HG02981 (cell line): ENCODE data around the gene RASSF1.

ENCODE experiments used
- ATAC-seq: cut with Tn5 transposase; IDR thresholded peaks from one replicate; pipeline ENCODE4 v1.9.1; 2021; ENCODE audit warnings: mild to moderate bottlenecking, moderate library complexity; ENCODE audit not compliant: unreplicated experiment

Gene RASSF1

DNA sequence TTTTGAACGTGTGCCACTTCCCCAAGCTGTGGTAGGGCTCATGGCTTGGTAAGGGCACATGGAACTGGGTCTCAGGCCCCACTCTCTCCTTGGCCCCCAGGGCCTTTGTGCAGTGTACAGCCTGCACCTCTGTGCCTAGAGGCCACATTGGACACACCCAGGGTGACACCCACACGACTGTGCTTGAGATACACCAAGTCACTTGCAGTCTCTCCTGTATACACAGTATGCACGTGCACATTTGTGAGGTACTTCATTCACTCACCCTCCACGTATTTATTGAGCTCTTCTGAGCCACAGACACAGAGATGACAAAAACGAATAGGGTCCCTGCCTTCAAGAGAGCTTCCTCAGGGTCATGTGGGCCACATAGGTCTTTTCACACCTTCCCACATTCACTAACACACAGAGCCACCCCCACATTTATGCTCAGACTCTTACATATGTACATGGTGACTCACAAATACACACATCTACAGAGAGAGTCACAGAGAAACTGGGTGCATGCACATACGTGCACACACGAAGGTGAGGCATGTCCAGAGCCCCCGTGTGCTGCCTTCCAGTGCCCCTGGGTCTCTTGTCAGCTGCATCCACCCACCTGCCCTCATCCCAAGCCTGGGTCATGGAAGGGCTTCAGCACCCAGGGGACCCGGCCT is 28.5 kb upstream of the RASSF1 start:
- ATAC-seq = no peak

DNA sequence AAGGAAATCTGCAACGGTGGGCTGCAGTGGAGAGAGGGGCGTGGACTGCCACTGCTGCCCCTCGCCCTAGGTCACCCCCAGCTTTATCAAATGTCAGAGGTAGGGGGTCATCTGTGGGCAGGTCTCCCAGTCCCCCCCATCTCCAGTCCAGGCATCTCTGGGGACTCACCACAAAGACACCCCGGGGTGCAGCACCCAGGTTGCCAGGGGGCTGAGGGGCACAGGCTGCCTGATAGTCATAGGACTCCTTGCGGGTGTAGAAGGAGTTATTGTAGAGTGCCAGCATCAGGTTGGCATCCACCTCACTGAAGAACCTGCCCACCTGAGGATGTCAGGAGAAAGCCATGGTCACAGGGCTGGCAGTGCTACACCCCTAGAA is 25.2 kb upstream of the RASSF1 start:
- ATAC-seq = no peak

DNA sequence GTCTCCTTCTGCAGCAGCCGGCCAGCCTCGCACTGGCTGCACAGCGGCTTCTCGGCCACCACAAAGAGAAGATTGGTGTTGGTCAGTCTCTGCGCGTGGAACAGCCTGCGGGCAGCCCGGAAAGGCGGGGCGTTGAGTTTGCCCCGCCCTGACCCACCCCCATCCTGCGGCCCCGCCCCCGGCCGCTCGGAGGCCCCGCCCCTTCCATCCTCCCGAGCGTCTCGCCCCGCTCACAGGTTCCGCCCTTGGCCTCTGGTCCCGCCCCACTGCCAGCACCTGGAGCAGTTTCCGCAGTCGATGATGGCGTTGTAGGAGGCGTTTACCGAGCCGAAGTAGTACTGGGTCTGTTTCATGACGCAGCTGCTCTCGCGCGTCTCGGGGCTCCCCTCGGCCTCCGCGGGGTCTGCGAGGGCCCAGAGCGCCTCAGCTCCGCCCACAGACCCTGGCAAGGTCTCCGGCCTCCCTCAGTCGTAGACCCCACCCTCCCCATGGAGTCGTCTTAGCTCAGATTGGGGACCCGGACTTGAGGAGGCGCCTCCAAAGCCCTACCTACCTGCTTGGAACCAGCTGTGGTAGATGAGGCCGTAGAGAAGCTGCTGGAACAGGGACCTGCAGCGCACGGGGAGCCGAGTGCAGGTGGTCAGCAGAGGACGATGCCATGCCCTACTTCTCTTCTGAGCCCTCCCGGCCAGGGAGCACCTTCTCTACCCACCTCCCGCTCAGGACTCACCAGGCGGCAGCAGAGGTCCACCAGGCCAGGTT is 24.6 kb upstream of the RASSF1 start:
- peak; percentile 89 for ATAC-seq

DNA sequence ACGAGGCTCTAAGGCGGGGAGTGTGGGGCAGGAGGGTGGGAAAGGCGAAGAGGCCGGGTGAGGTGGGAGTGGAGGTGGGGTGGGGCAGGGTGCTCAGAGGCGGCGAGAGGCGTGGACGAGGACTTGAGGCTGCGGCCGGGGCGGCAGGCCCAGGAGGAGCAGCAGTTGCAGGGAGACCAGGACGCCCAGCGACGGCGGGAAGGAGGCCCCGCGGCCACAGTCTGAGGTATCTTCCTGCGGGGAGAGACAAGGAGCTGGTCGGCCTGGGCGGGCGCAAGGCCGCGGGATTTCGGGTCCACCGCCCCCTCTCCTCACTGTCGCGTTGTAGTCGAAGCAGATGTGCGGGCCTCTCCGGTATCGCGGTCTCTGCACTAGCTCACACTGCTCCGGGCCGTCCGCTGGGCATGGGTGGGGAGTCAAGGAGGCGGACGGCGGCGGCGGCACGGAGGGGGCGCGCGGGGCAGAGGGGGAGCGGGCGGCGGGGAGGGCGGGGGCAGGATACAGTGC is 24.0 kb upstream of the RASSF1 start:
- ATAC-seq = no peak

DNA sequence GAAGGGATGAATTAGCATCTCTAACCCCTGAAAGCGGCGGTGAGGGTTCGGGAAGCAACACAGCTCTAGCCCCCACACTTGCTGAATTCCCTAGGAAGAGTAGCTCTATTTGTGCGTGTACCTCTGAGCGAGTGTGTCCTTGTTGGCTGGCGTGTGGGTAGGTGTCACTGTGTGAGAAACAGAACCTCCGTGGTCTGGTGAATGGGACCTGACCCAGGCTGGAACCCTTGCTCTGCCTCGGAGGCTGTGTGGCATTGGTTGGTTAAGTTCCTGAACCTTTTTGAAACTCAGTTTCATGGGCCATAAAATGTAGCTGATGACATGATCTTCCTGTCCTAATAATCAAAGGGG is 19.1 kb upstream of the RASSF1 start:
- no peak for ATAC-seq

DNA sequence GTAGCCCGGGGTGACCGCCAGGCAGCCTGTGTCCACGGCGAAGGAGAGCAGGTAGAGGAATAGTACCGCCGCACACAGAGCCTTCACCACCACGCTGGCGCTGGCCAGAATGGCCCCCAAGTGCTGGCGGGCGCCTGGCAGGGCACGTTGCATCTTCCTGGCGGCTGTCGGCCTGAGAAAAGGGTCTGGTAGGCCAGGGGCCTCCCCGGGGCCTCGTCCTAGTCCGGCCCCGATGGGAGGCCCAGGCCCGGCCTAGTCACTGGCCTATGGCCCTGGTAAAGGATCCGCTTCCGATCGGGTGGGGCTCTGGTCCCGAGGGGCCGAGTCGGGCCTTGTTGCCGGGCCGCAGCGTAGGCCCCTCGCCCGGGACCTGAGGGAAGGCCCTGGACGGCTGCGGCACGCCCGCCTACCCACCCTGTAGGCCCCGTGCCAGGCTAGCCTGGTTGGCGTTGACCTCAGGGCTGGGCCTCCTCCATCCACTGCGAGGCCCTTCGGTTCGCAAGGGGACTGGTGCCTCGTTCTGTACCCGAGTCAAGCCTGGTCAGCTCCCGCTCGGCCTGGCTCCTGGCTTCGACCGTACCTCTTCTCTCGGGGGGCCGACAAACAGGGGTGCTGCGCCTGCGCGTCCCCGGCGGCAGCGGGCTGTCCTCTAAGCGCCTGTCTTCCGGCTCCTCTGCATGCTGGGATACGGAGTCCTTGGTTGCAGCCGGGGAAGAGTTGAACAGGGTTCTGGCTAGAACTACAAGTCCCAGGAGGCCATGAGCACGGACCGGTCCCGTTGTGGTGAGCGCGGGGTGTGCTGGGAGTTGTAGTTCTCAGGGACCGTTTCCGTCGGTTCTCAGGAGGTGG is 18.5 kb upstream of the RASSF1 start, which contains the start of gene TMEM115:
Gene TMEM115 (minus strand): TSS at position 611 of the 849 bp plus-strand sequence. CDS start 458 bp downstream, at position 153.
- peak; percentile 100 for ATAC-seq

DNA sequence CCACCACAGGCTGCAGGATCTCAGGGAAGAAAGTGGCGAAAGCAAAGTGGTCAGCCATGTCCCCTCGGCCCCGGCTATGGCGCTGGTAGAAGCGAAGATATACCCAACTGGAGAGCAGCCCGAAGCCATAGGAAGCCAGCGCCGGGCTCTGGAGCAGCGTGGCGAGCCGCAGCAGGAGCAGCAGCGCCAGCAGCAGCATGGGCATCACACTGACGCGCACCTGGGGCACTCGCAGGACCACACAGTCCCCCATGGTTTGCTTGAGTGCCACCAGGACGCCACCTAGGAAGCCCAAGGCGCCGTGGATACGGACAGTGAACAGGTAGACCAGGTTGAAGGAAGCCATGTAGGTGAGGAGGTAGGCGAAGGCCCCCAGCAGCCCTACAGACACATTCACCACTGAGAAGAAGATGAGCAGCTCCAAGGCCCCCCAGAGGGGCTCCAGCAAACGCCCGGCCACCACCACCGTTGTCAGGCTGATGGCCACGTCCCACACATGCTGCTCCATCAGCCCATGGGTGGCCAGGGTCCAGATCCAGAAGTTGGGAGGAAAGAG is 17.8 kb upstream of the RASSF1 start:
- ATAC-seq = no peak

DNA sequence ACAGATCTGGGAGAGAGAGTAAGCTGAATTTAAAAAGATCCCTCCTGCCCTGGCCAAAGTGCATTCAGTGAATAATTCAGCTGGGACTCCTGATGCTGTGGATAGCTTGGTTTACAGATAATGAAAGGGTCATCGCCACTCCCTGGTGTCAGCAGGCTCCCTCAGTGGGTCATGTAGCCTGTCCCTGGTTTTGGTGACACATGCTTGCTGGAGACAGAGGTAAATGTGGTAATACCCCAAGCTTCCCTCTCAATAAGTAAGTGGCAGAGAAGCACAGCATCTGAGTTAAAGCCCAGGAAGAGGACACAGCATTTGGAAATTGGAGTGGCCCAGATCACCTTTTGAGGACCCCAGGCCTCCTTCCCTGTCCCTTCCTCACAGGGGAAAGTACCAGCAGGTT is 16.8 kb upstream of the RASSF1 start:
- ATAC-seq = no peak

DNA sequence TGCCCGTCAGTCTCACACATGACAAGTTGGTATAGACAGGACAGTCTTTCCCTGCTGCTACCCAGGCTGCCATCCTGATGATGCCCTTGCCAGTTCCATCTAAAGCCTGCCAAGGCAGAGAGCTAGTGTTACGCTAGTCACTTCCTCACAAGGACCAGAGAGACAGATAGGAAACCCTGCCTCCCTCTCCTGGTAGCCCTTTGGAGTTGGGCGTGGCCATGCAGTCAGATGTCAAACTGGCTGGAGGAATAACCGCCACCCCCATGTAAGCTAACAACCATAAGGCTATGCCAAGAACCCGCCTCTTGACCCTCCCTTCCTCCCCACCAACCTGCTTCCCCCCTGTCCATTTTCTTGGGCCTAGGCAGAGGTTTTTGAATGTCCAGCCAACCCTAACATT is 15.9 kb upstream of the RASSF1 start:
- no peak for ATAC-seq

DNA sequence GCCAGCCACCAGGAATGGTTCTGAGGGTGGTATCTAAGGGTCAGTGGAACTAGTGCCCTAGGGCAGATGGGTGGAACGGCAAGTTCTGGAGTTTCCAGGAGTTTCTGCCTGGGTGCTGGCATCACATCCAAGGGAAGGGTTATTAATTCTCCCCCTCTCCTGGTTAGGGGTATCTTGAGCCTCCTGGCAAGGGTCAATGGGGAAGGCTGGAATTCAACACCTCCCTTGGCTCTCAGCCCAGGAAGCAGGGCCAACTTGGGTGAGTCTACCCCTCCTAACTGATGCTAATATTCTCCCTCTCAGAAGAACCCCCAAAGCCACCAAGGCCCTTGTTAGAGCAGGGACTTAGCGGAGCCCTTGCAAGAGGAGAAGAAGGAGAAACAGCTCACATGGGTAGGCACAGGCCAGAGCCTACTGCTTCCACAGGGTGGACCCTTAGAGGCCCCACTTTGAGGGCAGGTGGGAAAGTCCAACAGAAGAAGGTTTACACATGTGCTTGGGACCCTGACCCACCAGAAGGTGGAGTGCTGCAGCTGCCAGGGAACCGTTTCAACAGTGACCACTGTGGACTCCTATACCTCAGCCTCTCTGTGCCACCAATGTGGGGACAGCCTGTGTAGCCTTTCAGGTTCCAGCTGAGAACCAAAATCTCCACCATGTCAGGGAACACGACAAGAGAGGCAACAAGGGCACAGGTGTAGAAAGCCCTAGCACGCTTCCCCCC is 15.4 kb upstream of the RASSF1 start:
- ATAC-seq = no peak

DNA sequence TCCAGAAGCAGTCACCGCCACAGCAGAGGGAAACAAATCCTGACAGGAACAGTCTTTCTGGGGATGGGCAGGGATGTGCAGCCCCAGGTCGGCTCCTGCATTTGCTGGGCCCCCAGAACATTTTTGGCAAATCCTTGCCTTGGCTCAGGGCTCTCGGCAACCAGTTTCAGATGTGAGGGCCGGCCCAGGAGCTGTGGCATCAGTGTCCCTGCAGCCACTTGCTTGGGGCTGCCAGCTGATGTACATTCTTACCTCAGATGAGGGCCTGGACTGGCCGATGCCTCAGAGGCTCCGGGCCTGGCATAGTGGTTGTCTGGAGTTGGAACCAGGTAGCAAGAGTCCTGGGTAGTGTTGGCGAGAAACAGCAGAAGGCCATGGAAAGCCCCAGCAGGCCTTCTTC is 14.2 kb upstream of the RASSF1 start:
- no peak for ATAC-seq

DNA sequence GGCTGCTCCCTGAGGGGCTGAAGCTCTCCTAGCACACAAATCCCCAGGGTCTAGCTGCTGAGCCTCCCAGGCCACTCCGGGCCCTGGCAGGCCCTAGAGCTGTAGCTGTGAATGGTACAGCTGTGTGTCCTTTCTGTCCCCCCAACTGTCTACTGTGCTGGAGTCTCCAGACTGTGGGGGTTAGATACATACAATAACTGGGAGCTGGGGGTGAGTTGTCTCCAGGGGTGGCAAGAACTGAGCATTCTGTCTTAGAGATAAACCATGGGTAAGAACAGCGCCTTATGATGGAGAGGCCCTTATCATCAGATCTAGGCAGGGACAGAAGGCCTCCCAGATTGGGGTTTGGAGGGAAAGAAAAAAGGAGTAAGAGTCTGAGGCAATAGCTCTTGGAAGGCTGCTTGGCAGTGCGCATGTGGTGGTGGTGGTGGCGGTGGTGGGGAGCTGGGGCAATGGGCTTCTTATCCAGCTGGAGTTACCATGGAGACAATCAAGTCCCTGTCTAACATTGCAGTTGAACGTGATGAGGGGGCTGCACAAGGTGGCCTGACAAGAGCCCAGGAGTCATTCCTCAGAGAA is 13.6 kb upstream of the RASSF1 start:
- no peak for ATAC-seq

DNA sequence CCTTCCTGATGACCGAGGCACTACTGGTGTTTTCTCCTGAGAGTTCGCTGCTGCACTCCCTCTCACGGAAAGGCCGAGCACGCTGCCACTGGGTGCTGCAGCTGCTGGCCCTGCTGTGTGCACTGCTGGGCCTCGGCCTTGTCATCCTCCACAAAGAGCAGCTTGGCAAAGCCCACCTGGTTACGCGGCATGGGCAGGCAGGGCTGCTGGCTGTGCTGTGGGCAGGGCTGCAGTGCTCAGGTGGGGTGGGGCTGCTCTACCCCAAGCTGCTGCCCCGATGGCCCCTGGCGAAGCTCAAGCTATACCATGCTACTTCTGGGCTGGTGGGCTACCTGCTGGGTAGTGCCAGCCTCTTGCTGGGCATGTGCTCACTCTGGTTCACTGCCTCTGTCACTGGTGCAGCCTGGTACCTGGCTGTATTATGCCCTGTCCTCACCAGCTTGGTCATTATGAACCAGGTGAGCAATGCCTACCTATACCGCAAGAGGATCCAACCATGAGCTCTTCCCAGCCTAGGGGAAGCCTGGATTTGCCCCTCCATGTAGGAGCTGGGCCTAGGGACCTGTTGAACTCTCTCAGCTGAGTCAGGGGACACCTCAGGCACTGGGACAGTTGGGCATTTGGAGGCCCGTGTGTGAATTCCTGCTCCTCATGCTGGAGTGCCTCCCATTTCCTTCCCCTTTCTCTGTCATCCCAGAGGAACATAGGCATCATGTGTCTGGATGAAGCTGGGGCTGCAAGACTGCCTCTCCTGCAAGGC is 12.8 kb upstream of the RASSF1 start:
- no peak for ATAC-seq

DNA sequence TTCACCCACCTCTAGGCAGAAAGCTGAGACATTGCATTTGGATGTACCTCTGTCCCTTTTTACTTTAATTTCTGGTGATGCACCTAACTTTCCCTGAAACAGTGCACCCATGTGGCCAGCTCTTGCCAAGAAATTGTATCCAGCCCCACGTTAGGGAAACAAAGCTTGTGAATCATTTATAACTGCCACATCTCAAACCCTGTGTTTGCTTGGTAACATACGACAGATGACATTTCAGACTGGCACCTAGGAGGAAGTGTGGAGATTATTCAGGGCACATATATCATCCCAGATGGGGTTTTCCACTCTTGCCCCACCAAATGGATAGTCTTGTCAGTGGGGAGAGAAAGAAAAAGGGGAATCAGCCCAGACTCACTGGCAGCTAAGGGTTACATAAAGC is 12.1 kb upstream of the RASSF1 start:
- ATAC-seq = no peak

DNA sequence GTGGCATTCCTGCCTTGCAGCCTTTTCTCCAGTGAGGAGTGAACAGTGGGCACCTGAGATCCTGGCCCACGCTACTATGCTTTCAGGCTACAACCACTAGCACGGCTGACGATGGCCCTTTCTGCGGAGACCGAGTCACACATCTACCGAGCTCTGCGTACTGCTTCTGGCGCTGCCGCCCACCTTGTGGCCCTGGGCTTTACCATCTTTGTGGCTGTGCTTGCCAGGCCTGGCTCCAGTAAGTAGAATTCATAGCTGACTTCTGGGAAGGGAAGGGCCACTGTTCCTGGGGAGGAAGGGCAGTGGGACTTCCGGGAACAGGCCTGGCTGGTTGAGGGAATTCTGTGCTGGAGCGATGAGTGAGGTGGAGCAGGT is 10.7 kb upstream of the RASSF1 start:
- no peak for ATAC-seq

DNA sequence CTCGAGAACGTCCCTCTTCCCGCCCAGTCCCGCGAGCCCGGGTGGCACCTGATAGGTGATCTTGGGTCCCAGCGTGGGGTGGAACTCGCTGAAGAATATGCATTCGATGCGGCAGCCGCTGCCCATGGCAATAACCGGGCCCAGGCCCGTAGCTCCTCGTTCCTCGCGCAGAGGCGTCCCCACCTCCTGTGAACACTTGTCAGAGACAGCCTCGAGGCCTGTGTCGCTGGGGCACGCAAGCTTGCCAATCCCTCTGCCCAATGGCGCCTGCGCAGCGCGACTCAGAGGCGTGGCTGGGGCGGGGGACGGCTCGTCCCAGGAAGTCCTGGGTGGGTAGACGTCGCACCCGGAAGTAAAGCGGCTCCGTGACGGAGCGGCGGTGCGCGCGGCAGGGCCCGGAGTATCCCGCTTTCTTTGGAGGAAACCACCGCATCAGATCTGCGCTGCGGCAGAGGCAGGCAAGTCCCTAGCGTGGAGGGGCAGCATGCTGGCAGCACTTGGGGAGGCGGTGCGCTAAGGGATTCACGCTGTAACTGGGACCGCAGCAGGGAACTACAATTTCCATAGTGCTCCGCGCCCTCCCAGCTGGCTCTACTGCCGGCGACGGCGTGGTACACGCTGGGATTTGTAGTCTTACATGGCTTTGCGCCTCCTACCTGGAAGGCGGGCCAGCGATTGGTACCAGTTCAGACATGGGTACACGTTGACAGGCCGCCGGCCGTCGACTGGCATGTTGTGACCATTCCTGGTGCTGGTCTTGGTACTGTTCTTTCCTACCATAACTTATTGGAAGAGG is 10.1 kb upstream of the RASSF1 start, which contains the start of the genes CYB561D2 and NPRL2:
Gene CYB561D2 (plus strand): TSS at position 336 of the 796 bp plus-strand sequence. CDS start 572 bp downstream, outside the sequence.
Gene NPRL2 (minus strand): TSS at position 249 of the 796 bp plus-strand sequence. CDS start 123 bp downstream, at position 126.
- peak; percentile 82 for ATAC-seq

DNA sequence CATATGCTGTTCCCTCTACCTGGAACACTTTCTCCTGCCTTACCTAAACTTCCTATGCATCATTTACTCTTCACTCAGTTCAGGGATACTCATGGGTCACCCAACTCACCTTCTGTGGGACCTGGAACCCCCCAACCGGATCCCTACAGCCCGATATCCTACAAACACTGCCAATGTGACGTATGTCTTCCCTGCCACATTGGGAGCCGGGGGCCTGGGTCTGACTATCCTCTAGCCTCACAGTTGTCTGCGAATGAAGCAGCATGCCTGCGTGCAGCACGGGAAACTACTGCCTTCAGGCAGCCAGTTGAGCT is 9.5 kb upstream of the RASSF1 start:
- no peak for ATAC-seq

DNA sequence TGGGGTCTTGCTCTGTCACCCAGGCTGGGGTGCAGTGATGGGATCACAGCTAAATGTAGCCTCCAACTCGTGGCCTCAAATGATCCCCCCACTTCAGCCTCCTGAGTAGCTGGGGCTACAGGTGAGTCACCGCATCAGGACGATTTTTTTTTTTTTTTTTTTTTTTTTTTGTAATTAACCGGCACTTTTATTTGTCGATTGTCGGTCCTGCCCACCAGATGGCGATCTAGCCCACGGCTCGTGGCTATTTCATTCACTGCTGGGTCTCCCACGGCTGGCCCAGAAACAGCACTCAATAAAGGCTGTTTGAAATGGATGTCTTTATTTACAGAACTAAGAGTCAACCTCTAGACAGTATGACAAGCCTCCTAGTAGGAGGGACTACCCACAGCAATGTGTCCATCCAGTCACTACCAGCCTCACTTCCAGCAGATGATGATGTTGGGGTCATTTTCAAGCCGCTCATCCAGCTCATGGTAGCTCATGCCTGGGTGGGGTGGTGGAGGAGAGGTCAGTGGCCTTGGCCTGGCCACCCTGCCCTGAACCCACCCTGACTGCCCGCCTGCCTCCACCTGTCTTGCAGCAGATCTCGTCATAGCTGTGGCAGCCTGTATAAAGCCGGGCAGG is 6.7 kb upstream of the RASSF1 start:
- no peak for ATAC-seq
